ENCODE results near the gene SIRT7.

DNA sequence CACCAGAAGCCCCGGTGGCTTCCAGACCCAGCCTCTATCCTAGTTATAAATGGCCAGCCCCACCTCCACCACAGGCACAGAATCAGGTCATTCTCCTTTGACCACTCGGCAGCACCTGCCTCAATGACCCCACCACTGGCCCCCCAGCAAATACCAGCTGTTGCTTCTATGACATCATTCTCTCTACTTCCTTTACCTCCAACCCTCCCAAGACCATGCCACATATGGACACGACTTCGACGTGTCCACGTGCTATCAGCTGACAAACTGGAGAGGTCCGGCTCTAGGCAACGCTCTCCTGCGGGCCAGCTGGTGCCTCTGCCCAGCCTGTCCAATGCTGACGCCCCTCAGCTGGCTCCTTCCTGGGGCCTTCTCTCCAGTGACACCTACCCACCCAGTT is 32.5 kb downstream of the SIRT7 start:
- TF ChIP-seq, protein P1, sequence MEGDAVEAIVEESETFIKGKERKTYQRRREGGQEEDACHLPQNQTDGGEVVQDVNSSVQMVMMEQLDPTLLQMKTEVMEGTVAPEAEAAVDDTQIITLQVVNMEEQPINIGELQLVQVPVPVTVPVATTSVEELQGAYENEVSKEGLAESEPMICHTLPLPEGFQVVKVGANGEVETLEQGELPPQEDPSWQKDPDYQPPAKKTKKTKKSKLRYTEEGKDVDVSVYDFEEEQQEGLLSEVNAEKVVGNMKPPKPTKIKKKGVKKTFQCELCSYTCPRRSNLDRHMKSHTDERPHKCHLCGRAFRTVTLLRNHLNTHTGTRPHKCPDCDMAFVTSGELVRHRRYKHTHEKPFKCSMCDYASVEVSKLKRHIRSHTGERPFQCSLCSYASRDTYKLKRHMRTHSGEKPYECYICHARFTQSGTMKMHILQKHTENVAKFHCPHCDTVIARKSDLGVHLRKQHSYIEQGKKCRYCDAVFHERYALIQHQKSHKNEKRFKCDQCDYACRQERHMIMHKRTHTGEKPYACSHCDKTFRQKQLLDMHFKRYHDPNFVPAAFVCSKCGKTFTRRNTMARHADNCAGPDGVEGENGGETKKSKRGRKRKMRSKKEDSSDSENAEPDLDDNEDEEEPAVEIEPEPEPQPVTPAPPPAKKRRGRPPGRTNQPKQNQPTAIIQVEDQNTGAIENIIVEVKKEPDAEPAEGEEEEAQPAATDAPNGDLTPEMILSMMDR (conservative IDR thresholded peaks at IDR 0.05; ENCODE audit: low read length): no peak
- TF ChIP-seq EZH2phosphoT487 (IDR thresholded peaks at IDR 0.05; ENCODE audit: borderline replicate concordance, low read depth, low read length): no peak
